GM12801 (cell line): ENCODE measurements around the gene DIP2C.

Source experiments
- TF ChIP-seq, protein P1 (sequence below): IDR thresholded peaks from one replicate; pipeline ENCODE4 v1.5.1; 2011; ENCODE audit warnings: control low read depth; ENCODE audit not compliant: insufficient read length; ENCODE audit errors: extremely low read depth

Gene DIP2C

DNA sequence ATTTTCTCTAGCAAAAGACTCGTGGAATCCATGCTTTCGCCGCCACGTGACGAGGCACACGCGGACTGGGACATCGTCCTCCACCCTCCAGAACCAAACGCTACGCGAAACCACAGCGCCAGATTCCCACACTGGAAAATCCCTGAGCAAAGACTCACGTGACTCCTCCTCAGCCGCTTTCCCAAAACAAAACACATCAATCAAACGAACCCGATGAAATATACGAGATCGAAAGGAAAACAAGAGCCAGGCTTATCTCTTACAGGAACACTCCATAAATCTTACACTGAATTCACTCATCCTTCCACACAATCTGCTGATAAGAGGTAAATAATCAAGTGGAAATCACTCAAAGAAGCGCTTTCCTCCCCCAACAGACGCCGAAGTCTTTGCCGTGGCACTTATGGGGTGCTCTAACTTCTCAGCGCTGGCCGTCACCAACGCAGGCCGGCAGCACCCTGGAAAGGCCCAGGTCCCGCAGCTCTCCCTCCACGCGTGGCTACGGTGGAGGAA, 23.8 kb downstream of the DIP2C start:
- TF ChIP-seq, protein P1, sequence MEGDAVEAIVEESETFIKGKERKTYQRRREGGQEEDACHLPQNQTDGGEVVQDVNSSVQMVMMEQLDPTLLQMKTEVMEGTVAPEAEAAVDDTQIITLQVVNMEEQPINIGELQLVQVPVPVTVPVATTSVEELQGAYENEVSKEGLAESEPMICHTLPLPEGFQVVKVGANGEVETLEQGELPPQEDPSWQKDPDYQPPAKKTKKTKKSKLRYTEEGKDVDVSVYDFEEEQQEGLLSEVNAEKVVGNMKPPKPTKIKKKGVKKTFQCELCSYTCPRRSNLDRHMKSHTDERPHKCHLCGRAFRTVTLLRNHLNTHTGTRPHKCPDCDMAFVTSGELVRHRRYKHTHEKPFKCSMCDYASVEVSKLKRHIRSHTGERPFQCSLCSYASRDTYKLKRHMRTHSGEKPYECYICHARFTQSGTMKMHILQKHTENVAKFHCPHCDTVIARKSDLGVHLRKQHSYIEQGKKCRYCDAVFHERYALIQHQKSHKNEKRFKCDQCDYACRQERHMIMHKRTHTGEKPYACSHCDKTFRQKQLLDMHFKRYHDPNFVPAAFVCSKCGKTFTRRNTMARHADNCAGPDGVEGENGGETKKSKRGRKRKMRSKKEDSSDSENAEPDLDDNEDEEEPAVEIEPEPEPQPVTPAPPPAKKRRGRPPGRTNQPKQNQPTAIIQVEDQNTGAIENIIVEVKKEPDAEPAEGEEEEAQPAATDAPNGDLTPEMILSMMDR = no peak

DNA sequence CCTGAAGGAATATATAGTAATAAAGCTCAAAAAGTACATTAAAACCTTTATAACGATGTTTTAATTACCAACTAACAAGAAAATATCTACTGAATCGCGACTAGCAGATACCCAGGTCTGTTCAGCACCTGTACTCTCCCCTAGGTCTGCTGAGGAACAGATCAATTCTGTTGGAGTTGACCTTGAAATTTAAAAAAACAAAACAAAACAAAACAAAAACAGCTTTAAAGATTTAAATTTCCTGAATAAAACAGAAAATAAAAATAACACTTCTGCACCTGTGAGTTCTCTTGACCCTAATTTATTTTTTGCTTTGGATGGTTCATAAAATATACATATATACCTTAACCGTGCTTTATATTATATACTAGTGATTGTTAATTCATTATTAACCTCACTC, 24.6 kb downstream of the DIP2C start:
- TF ChIP-seq, protein P1 = no peak

DNA sequence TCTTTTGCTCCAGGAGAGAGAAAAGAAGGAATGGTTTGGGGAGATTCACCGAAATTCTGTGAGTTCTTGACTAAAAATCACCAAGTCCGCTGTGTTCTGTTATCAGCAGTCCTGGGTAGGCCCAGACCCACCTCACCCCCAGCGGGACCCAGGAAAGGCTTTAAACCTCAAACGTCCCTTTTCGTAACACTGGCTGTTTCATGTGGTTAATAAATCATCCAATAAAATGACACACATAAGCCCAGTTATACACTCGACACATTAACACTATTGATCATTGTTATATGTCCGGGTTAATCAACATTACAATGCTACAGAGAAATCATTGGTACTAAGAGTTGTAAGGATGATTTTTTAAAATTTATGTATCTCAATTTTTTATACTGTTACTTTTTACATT, 25.2 kb downstream of the DIP2C start:
- TF ChIP-seq, protein P1 = no peak

DNA sequence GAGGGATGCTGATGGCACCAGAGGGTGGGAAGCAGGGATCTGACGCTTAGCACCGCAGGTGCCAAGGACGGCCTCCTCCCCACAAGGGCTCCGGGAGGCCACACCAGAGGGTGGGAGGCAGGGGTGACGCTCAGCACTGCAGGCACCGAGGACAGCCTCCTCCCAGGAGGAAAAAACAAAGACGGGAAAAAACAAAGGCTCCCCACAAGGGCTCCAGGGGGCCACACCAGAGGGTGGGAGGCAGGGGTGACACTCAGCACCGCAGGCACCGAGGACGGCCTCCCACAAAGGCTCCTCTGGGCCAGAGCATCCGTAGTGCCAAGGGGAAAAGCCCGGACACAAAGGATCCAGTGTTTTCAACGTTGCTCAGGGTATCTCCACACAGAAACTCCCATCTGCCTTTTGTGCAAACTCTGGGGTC, 25.6 kb downstream of the DIP2C start:
- TF ChIP-seq, protein P1 = no peak

DNA sequence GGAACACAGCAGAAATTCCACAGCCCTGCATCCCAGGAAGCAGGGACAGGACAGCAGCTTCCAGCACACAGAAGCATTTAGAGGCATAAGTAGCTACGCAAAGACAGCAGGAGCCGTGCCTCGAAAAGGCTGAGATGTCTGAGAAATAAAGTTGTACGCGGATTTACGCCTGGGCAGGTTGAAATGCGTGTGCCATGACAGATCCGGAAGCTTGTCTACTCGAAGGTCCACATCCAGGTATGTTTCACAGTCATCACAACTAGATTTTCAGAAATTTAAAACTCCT, 26.1 kb downstream of the DIP2C start:
- TF ChIP-seq, protein P1 = no peak

DNA sequence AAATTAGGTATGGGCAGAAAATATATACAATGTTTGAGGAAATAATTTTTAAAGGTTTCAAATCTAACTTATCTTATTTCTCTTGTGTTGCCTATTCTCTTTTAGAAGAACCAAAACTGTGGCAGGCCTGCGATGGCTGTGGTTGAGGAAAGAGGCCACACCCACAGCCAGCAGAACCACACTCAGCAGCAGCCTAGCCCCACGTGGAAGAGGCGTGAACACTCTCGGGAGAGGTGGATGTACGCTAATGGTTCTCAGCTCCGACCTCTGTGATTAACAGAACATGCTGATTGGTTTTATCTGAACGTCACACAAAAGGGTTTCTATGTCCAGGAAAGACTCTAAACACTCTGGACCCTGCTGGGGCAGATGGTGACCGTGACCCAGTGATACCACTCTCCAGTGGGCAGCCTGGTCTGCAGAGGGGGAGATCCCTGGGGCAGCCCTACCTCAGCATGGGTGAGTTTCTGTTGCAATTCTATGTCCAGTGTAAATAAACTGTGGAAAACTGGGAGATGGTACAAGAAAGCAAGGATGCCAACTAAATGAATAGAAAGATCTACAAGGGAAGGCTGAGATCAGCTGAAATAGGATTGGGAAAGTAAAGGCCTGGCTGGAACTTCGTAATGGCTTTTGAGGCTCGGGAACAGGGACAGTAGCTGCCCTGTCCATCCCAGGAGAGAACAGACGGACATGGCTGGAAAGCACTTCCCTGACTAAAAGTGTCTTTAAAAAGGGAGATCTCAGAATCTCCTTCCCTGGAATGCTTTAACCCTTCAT, 26.6 kb downstream of the DIP2C start:
- TF ChIP-seq, protein P1 = no peak

DNA sequence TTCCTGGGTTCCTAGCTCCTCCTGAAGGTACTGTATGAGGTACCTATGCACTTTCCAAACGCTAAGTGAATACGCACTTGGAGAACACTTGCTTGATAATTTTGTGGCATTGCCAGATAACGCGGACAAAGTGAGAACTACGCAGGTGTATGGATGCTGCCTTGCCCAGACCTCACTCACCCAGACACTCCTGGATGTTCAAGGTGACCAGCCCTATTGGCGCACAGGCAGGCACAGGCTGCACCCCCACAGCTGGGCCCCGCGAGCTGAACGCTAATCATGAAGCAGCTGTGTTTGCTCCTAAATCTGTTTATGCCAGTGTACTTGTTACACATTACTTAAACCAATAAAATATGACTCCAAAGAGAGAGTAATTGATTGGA, 27.3 kb downstream of the DIP2C start:
- TF ChIP-seq, protein P1 = no peak
